NCI-H2081 (cell line): ENCODE results near the gene LAMA3.
A peak's percentile ranks its signal among the peaks of the same experiment; 100 is the strongest.

Source experiments
- DNase-seq, 2 experiments: peaks; one replicate each; lab custom pipeline; 2025; lab: John Stamatoyannopoulos, UW

LAMA3 gene

DNA sequence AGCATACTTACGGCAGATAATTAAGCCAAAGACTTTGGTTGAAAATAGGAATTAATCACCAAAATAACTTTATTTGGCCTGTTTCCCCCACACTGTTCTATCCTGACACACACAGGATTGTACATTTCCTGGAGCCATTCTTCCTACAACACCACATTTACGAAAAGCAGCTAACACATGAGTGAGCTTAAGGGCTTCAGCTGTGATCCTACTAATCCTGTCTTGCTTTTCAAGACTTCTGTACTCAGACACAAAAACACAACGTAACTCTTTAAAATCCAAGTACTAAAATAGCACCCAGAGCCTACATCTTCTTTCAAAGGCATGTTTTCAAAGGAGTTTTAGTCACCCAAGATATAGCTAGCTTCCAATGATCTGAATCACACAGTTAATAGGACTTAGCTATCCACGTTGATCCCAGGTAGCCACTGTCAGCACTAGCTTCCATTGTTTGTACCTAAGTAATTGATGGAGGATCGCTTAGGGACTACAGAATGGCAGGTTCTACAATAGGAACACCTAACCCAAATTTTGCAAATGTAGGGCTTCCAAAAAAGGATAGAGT, 282.5 kb downstream of the LAMA3 start:
- no peak for DNase-seq

DNA sequence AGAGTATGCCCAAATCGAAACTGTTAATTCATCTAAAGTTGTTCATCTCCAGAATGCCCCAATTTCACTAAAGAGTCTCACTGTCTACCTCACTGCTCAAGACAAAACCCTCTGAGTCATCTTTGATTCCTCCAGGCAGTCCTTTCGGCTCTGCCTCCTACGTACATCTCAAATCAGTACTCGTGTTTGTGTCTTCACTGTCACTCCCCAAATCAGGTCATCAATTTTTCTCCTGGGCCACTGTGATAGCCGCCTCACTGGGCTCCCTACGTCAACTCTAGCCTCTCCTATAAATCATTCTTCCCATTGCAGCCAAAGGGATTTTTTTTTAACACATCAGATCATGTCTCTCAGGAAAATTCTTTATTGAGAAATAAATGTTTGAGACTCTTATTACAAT, 283.2 kb downstream of the LAMA3 start:
- DNase-seq: no peak

GRCh38 chr18:23977103-23977502, 287.9 kb downstream of the LAMA3 start:
- DNase-seq: no peak

DNA sequence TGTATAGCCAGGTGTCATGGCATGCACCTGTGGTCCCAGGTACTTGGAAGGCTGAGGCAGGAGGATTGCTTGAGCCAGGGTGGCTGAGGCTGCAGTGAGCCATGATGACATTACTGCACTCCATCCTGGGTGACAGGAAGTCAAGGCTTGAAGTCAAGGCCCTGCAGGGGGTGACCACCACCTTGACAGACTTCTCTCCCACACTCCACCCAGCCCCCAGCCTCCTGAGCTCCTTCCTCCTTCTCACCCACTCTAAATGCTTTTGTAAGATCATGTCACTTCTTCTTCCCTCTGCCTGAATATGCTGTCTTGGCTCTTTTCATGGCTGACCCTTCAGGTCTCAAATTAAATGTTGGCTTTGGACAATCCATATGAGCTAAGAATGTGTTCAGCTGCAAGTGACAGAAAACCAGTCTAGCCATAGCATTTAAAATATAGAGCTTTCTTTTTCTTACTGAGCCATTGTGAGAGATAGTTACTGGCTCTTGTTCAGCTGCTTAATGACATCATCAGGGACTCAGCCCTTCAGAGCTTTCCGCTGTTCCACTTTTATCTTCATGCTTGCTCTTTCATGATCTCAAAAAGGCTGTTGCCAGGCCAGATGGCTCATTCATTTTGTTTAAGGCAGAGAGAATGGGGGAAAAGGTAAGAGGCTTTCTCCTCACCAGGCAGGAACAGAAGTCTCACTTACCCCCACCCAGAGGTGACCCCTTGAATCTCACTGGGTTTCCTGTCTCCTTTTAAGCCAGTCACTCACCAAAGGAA, 288.6 kb downstream of the LAMA3 start:
- DNase-seq: no peak

DNA sequence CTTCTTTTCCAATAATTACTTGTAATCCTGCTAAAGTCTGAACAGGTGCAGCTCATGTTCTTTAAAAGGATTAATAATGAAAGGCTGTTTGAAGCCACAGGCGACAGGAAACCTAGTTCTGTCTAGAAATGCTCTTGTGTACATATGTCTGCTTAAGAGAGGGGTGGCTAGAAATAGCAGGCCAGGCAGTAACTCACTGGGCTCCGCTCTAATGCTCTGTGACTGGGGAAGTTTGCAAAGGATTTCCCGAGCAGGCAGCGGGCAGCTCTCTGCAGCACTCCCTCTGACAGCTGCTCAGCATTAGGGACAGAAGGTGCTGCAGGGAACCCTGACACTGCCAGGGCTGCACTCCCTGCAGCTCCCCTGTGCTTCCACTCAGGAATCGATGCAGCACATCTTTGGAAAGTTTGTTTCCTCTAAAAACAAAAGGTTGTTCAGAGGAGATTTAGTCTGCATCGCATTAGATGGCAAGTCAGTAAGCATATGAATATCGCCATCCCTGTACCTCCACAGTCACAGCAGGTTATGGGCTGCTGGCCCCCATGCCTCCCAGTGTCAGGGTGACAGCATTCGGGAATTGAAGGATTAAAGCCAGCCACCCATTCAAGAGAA, 292.2 kb downstream of the LAMA3 start:
- peak in 1 of 2 experiments; percentile 38 for DNase-seq

GRCh38 chr18:23982155-23983079, 293.2 kb downstream of the LAMA3 start:
- no peak for DNase-seq

GRCh38 chr18:23983112-23983511, 293.9 kb downstream of the LAMA3 start:
- DNase-seq: no peak

DNA sequence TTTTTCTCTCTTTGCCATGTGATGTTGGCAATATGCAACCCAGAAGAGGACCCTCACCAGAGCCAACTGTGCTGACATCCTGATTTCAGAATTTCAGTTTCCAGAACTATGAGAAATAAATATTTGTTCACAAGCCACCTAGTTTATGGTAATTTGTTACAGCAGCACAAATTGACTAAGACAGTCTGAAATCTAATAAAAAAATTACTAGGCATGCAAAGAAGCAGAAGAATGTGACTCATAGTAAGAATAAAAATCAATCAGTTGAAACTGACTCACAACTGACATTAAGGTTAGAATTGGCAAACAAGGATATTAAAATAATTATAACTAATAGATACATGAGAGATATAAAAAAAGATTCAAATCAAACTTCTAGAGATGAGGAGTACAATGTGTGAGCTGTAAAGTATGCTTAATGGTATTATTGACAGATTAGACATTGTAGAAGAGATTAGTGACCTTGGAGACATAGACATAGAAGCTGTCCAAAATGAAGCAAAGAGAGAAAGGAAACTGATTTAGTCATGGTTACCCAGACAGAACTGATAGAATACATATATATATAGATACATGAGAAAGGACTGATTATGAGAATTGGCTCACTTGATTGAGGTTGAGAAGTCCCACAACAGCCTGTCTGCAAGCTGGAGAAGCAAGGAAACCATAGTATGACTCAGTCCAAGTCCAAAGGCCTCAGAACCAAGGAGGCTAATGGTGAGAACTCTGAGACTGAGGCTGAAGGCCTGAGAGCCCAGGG, 297.5 kb downstream of the LAMA3 start:
- no peak for DNase-seq

GRCh38 chr18:23990474-23991410, 301.5 kb downstream of the LAMA3 start:
- no peak for DNase-seq

DNA sequence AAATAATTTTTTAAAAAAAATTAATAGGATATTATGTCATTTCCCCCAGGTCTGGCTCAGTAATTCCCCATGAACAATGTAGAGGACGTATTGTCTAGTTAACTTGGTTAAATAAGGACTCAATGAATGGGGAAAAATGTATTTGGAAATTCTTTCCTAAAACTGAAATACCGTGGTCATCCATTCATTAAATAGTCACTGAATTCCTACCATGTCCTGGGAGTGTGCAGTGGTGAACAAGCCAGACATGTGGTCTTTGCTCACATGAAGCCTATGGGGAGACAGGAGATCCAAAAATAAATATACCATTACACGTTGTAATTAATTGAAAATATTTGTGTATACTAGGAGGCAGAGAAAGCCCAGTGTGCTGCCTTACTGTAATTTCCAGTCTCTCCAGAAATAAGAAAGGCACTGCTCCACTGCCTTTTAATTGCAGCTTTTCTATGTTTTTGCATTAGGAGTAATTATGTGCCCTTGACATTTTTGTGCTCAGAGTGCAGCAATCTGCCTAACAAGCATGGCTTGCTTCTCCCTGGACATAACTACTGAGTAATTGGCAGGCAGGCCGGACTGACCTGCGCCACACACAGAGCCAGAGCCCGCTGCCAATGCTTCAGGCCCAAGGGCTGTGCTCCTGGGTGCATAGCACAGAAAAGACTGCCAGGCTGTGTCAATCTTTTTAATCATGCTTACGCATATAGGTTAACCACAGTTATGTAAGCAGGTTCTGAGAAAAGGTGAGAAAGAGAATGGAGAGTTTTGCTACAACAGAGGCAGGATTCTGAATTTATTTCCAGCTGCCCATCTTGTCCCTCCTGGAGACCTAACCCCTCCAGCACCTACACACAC, 303.1 kb downstream of the LAMA3 start:
- DNase-seq: peak; percentile 19 to 51

DNA sequence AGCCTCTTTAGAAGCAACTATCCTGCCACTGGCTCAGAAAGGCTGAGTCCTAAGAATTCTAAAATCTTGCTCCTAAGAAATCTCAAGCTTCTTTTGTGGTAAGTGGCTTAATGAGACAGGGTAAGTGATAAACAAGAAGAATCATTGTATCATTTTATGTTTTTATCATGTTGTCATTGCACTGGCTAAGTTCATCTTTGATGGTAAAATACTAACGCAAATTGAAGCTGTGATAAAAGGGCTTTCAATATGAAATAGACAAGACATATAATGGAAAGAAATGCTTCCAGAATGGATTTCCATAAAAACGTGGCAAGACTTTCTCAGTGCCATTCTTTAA, 303.7 kb downstream of the LAMA3 start:
- DNase-seq: no peak

DNA sequence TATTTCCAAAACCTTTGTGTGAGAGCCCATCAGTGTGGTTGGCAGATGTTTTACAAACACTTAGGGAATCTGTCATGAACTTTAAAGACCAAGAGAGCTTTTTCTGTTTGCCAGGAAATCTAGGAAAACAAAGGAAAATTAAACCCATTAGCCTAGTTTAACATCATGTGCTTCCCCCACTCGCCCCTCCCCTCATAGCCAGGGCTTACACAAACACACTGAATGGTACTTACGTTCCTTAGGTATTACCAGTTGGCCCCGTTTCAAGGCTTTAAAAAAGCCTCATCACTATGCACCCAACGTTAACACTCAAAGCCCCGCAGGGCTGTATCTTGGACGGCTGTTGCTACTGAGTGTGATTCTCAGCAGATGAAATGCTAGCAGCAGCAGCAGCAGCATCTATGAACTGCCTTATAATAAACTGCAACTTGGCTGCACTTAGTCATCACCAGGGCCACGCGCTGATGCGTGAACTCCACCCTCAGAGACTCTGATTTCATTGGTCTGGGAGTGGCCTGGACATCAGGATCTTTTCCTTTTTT, 305.2 kb downstream of the LAMA3 start:
- DNase-seq: peak; percentile 93 to 98

GRCh38 chr18:23995180-23995579, 305.9 kb downstream of the LAMA3 start:
- DNase-seq: no peak

DNA sequence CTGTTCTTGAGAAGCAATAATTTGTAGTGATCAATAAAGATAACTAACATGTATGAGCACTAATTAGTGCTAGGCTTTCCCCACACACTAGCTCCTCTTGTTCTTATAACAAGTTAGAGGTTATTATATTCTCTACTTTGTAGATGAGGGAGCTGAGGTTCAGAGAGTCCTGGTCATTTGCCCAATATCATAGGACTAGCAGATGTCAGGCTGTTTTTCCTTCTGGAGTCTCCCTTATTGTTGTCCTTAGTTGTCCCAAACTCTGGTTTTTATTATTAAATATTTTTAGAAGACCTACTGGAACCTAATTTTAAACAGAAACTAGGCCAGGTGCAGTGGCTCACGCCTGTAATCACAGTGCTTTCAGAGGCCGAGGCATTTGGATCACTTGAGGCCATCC, 308.8 kb downstream of the LAMA3 start:
- DNase-seq: no peak

DNA sequence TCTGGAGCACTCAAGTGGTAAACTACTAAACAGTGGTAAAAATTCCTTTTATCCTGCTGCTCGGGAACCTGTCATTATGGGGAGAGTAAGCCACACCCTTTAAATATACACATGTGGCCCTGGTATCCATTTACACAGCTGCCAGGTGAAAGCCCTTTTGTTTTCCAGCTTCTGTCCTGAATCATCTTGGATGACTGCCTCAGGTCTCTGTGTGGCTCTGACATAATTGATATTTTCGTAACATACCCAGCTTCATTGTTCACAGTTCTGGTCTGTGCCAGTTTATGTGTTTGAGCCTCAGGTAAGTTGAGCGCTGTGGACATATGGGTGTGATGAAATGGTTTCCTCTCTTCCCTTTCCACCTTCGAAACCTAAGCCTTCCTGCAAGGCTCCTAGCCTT, 309.6 kb downstream of the LAMA3 start:
- peak; percentile 92 to 99 for DNase-seq

DNA sequence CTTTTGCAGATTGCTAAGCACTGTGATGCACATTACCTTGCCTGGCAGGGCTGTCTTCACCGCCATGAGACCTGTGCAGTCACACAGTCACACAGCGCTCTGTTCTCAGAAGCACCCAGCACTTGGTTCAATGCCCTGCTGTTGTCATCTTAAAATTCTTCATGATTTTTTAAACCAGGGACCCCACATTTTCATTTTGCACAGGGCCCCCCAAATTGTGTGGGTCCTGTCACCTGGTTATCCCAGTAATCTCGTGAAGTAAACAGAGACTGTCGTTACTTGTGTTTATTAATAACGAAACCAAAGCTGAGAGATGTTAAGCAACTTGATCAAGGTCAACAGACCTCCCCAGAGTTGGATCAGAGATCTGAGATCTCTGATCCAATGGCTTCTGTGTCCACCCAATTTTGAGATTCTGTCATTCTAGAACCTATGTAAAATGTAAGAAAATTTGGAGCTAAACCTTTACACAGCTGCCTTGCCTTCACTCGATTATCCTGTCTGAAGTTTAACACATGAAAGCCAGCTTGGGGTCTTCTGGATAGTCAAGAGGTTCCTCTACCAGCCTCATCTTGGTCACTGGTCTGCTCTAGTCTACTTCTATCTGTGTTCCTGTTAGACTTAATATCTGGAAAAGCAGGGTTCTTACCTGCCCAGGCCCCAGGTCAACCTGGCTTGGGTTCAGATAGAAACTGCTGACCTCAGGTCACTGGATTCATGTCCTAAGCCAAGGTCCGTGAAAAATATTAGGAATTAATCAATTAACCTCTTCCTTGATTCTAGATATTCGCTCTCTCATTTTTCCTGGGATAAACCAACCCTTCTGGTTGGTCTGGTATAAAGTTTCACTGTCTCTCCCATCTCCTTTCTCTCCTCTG, 311.6 kb downstream of the LAMA3 start:
- no peak for DNase-seq

GRCh38 chr18:24002479-24002878, 313.2 kb downstream of the LAMA3 start:
- no peak for DNase-seq

- no peak for DNase-seq
Measured at GRCh38 chr18:24003288-24003687, 314.0 kb downstream of the LAMA3 start.
